GM21526 (cell line): ENCODE results near the gene PCDHAC2.

Experiments
- ATAC-seq: cut with Tn5 transposase; IDR thresholded peaks from one replicate; pipeline ENCODE4 v1.9.1; 2021; ENCODE audit warnings: moderate library complexity; ENCODE audit not compliant: unreplicated experiment, low FRiP score

The PCDHAC2 gene

GRCh38 chr5:140966293-140967225 is at the start of gene PCDHAC2:
Gene PCDHAC2, plus strand, starts transcription at chr5:140966476. Its CDS starts 291 bp downstream, at chr5:140966767.
- ATAC-seq: no peak

- ATAC-seq: no peak
Observed at GRCh38 chr5:140923601-140924000, 42.7 kb upstream of the PCDHAC2 start.

- ATAC-seq: no peak
Observed at GRCh38 chr5:140925806-140926442, 40.4 kb upstream of the PCDHAC2 start, which contains the start of gene PCDHAC1. Gene PCDHAC1, plus strand, starts transcription at chr5:140926299. Its CDS starts 594 bp downstream, at chr5:140926893.

GRCh38 chr5:140926443-140927227 is 39.6 kb upstream of the PCDHAC2 start:
- no peak for ATAC-seq

GRCh38 chr5:140927228-140927573 is 39.1 kb upstream of the PCDHAC2 start:
- ATAC-seq: no peak

GRCh38 chr5:140934964-140935606 is 31.2 kb upstream of the PCDHAC2 start:
- no peak for ATAC-seq

GRCh38 chr5:140946578-140946977 is 19.7 kb upstream of the PCDHAC2 start:
- ATAC-seq: no peak

GRCh38 chr5:140951636-140952035 is 14.6 kb upstream of the PCDHAC2 start:
- ATAC-seq: no peak

- ATAC-seq: no peak
Observed at GRCh38 chr5:140953234-140953633, 13.0 kb upstream of the PCDHAC2 start.

GRCh38 chr5:140962190-140962589 is 4.1 kb upstream of the PCDHAC2 start:
- ATAC-seq: no peak

- ATAC-seq: no peak
Observed at GRCh38 chr5:140964356-140964755, 1.9 kb upstream of the PCDHAC2 start.

- ATAC-seq: no peak
Observed at GRCh38 chr5:140965905-140966292, 377 bp upstream of the PCDHAC2 start.

- ATAC-seq: no peak
Observed at GRCh38 chr5:140967226-140967893, 1.1 kb downstream of the PCDHAC2 start.

GRCh38 chr5:140969880-140970279 is 3.6 kb downstream of the PCDHAC2 start:
- ATAC-seq: no peak

- ATAC-seq: no peak
Observed at GRCh38 chr5:140973550-140973949, 7.3 kb downstream of the PCDHAC2 start.

GRCh38 chr5:140977003-140977402 is 10.7 kb downstream of the PCDHAC2 start:
- no peak for ATAC-seq

GRCh38 chr5:140978260-140978659 is 12.0 kb downstream of the PCDHAC2 start:
- ATAC-seq: no peak

- no peak for ATAC-seq
Observed at GRCh38 chr5:140978983-140979382, 12.7 kb downstream of the PCDHAC2 start.

- no peak for ATAC-seq
Observed at GRCh38 chr5:140982083-140982716, 15.9 kb downstream of the PCDHAC2 start.
